NCI-H146 treated with DMSO at 0.1 percent for 48 hours (cell line): Measurements from ENCODE around the gene SNED1.

ENCODE experiments used
- DNase-seq: peaks from one replicate; lab custom pipeline; 2025; ENCODE audit not compliant: unreplicated experiment; lab: John Stamatoyannopoulos, UW

Gene SNED1

DNA sequence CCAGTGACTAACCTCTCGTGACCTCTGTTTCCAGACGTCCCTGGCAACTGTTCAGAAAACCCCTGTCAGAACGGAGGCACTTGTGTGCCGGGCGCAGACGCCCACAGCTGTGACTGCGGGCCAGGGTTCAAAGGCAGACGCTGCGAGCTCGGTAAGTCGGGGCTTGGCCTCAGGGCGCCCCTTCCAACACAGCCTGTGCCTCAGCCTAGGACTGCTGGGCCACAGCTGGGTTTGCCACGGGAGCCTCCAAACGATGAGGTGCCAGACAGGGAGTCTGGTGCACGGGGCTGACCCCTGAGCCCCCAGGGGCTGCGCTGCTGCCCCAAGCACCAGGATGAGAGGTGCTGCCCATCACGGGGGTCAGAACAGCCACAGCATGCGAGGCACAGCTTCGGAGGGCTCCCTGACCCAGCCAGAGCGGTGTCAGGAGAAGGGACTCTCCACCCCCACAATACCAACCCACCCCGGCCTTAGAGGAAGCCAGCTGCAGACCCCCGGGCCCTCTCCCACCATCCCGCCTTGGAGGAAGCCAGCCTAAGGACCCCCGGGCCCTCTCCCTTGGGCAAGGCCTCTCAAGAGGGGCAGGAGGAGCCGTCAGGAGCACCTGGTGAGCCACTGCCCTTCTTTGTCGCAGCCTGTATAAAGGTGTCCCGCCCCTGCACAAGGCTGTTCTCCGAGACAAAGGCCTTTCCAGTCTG is 83.4 kb downstream of the SNED1 start:
- no peak for DNase-seq

DNA sequence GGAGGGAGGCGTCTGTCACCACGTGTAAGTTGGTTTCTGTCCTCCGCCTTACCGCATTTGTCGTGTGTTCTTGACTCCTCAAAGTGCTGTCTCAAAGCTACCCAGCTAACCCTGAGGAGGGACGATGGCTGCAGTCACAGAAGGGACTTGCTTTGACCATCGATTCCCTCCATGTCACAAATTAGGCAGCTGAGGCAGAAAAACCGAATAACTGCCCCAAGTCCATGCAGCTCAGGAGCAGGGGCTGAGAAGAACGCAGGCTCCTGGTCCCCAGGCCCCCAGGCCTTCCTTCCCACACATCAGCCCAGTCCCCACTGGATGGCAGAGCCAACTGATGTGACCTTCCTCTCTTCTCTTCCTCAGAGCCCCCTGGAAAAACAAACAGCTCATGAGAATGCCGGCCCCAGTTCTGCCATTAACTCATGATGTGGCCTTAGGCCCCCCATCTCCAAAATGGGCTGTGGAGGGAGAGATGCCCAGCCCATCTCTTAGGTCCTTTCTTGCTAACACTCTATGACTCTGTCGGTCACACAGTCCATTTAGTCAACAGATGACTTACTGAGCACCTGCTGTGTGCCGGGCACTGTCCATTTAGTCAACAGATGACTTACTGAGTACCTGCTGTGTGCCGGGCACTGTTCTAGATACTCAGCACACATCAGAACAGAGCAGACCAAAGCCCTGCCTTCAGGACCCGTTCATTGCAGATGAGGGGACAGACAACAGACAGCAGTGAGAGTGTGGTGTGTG is 84.1 kb downstream of the SNED1 start:
- DNase-seq: no peak

DNA sequence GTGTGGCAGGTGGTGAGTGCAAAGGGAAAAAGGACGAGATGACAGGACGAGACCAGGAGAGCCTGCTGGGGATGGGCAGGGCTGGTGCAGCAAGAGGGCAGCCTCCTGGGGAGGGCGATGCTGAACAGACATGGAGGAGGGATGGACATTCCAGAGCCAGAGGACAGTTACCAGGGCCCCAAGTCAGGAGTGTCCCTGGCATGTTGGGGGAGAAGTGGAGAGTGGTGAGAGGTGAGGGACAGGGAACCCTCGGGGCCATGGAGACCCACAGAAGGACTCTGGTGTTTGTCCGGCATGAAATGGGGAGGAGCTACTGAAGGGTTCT is 84.6 kb downstream of the SNED1 start:
- no peak for DNase-seq

GRCh38 chr2:241084856-241085444 is 86.5 kb downstream of the SNED1 start:
- no peak for DNase-seq

GRCh38 chr2:241087420-241088268 is 89.2 kb downstream of the SNED1 start:
- no peak for DNase-seq

DNA sequence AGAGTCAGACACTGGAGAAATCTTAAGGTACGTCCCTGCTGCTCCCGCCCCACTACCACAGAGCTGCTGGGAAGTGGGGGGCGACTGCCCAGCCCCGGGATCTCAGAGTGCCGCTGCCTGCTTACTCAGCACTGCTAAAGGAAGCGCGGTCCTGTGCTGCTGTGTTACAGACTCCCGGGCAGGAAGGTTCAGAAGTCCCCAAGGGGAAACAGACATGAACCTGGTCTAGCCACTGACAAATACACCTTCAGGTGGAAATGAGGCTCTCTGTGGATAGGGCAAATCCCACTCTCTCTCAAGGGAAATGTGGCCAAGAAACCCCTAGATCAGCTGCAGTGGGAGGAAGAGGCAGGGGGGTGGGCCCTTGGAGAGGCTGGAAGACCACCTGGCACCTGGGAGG is 90.0 kb downstream of the SNED1 start:
- no peak for DNase-seq

DNA sequence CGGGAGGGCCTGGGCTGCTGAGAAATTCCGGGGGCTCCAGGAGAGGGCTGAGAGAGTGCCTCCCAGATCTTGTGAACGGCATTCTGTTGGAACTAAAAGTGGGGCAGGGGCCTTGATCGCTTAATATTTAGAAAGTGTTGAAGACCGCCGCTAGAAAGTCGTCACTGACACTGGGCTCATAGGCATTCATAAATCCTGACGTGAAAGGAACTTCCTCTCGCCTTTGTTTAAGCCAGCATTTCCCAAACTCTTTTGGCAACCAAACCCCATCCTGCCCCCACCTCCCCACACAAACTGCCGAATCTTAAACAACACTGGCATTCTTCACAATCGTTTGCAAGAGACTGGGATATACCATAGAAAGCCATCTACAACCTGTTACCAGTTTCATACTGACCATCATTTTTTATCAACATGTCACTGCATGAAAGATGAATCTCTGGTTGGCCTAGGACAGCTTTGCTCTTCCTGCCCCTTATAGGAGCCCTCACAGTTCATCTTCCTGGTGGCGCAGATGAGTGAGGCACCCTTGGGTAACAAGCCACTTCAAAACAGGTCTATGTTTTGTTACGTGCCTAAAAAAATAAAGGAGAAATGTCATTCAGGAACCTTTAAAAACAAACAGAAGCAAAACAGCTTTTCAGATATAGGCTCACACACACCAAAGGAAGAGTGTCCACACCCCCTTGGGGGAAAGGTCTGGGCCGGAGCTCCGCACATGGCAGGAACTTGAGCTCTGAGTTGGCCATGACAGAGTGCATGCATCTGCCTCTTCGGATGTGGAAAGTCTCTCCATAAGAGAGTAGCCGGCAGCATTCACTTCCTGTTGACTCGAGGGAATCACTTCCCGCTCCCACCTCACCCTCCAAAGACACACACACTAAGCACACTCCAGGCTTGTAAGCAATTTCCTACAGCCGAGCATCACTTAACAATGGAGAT is 90.6 kb downstream of the SNED1 start:
- no peak for DNase-seq

DNA sequence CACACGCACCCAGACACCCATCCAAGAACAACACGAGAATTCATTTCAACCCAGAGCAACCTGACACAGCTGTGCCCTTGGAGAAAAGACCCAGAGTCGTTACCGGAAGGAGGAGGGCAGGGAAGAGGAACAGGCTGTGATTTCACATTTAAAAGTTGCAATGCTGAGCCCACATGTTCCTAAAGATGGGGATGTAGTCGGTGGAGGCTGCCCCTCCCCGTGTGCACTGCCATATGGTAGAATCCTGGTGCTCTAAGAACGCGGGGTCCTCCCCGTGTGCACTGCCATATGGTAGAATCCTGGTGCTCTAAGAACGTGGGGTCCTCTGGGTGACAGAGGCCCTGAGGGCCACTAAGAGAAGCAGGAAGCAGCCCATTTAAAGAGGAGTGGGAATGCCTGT is 92.8 kb downstream of the SNED1 start:
- DNase-seq: no peak

GRCh38 chr2:241091734-241092445 is 93.5 kb downstream of the SNED1 start:
- no peak for DNase-seq

- DNase-seq: no peak
Measured at GRCh38 chr2:241092677-241093076, 94.3 kb downstream of the SNED1 start.

- DNase-seq: peak; percentile 15
Measured at GRCh38 chr2:241093133-241093781, 94.8 kb downstream of the SNED1 start.

- DNase-seq: no peak
Measured at GRCh38 chr2:241094172-241094571, 95.8 kb downstream of the SNED1 start.

- no peak for DNase-seq
Measured at GRCh38 chr2:241094924-241095420, 96.6 kb downstream of the SNED1 start.

GRCh38 chr2:241095594-241096290 is 97.3 kb downstream of the SNED1 start:
- DNase-seq: no peak

DNA sequence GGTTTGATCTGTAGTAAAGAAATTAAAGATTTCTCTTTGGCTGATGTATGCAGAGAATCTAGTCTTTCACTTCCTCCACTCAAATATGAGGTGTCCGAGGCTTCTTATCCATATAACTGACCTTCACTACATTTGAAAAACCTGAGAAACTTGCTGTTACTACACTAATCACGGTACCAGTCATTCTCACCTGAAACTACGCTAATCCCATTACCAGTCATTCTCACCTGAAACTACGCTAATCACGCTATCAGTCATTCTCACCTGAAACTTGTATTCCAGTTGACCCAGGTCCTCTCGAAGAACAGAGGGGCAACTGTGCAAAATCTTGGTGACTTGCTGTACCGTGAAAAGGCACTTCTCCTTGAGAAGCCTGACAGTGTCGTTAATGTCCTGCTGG is 98.6 kb downstream of the SNED1 start:
- DNase-seq: no peak

DNA sequence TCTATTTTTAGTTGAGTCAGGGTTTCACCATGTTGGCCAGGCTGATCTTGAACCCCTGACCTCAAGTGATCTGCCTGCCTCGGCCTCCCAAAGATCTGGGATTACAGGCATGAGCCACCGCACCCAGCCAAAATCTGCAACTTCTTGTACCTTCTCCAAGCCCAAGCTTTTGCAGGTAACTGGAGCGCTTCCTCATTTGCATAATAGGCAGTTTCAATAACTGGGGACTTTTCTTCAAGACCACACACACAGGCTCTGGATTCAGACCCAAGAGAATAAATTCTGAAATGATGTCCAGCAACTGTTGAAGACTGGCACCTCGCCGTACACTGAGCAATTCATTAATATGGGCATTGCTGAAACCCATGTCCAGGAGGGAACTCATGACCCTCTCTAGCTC is 100.8 kb downstream of the SNED1 start:
- DNase-seq: no peak

GRCh38 chr2:241102239-241102803 is 103.9 kb downstream of the SNED1 start, which contains the start of gene MTERF4:
Gene MTERF4, minus strand, starts transcription at chr2:241102287. Its CDS starts 14 bp downstream, at chr2:241102273.
- DNase-seq: peak; percentile 34

GRCh38 chr2:241103176-241103595 is 104.8 kb downstream of the SNED1 start:
- no peak for DNase-seq
